Ovary (tissue), 9 donors: Measurements from ENCODE around the gene KCND3. TPM values are rescaled to one million over a fixed set of nuclear protein-coding genes. Genes with fewer than 3 reads are reported as not detected.

Source experiments
- DNase-seq, 5 donors: peaks; one replicate each; pipeline ENCODE4 v3.0.0-alpha.2; 2019 to 2020
- H3K27ac ChIP-seq, 2 donors: fragments of 200-600 bp; one replicate each; pipeline versions ENCODE4 v1.5.1 to v1.8.0; 2019 to 2022
- H3K27me3 ChIP-seq: fragments of 200-600 bp; one replicate; pipeline ENCODE4 v1.8.0; 2022
- H3K36me3 ChIP-seq: fragments of 200-600 bp; sonication (generic); one replicate; pipeline ENCODE4 v1.5.1; 2019
- H3K4me1 ChIP-seq: one replicate; pipeline ENCODE4 v1.8.1; 2013; ENCODE audit warnings: mild to moderate bottlenecking, moderate library complexity; ENCODE audit not compliant: insufficient read depth
- H3K4me3 ChIP-seq: fragments of 200-600 bp; sonication (generic); one replicate; pipeline ENCODE4 v1.5.1; 2017
- H3K9me3 ChIP-seq, 2 donors: fragments of 200-600 bp in 1 of 2; sonication (generic) in 1 of 2; one replicate each; pipeline versions ENCODE4 v1.5.1 to v1.8.1; 2013 to 2019; ENCODE audit warnings: mild to moderate bottlenecking in 1 of 2, moderate library complexity in 1 of 2
- EP300 ChIP-seq: sonication (generic); formaldehyde crosslinking; IDR thresholded peaks from one replicate; pipeline ENCODE4 v1.6.1; 2017; ENCODE audit warnings: antibody characterized with exemption
- POLR2A ChIP-seq: fragments of 450-650 bp; IDR thresholded peaks from one replicate; pipeline ENCODE4 v1.6.1; 2017; ENCODE audit warnings: antibody characterized with exemption, mild to moderate bottlenecking, moderate library complexity
- WGBS, 3 donors: extraction: QIAGEN DNeasy Blood & Tissue Kit in 1 of 3; methylation state at CpG; one replicate each; pipeline versions ENCODE4 v1.1.5 to v1.1.7; 2013 to 2017; 5-methylcytosine and 5-hydroxymethylcytosine counted together
- intact Hi-C, 4 donors: fragments of 100-400 bp; cut with DNase I; formaldehyde crosslinking; loops; one replicate each; pipeline versions ENCODE4 v1.11.0 to v1.15.1; 2022 to 2023
- polyA plus RNA-seq, 2 donors: library from polyadenylated mRNA; stranded (reverse); fragments of 200-250 nt in 1 of 2; fragments of 350-450 nt in 1 of 2; fragmentation: Illumina TruSeq in 1 of 2; extraction: RNeasy Lipid Tissue Mini Kit (QIAGEN cat#74804) in 1 of 2; gene quantifications; one replicate each; pipeline ENCODE4 v1.2.3, GENCODE V29; 2013 to 2014
- total RNA-seq, 7 donors: library from RNA; depleted of rRNA in 2 of 7; stranded (reverse); fragments of >200 nt in 2 of 7; fragmentation: NEBNext Ultra II Directional in 3 of 7; extraction: Animal tissue kit (Norgen Biotek cat#: 25700) in 3 of 7; gene quantifications; one replicate each; pipeline versions ENCODE4 v1.1.0 to v1.2.4, GENCODE V29; 2016 to 2023
- TF ChIP-seq, protein P1 (sequence below), 3 donors: fragments of 450-650 bp in 2 of 3; fragments of 200-600 bp in 1 of 3; IDR thresholded peaks; one replicate each; pipeline versions ENCODE4 v1.5.1 to v1.8.0; 2016 to 2022; ENCODE audit warnings: antibody characterized with exemption in 3 of 3, mild to moderate bottlenecking in 1 of 3
- donor health status: DM: no; HTN: no; CAD: no; lungs with moderate emphysema.
- donor health status: DM: no; HTN: no; CAD: no.
- donor health status: Bipolar disorder and iron deficiency.
- donor health status: DM: yes; HTN: yes; CAD: no.
- donor health status: DM: no; HTN: no; CAD: no.
- donor health status: DM: yes; HTN: yes; CAD: no.

KCND3 gene
- total and polyA plus RNA-seq, 9 donors, result 0.15 to 6.5 (median 0.60) TPM

- no peak overlapping the region for H3K4me3 ChIP-seq
- H3K27me3 ChIP-seq, result no peaks in the 10 kb centered on the region
- H3K9me3 ChIP-seq, result no peaks in the 10 kb centered on the region
- no peaks in the 10 kb centered on the region for H3K36me3 ChIP-seq
- no peak for TF ChIP-seq POLR2A
- TF ChIP-seq, protein P1, sequence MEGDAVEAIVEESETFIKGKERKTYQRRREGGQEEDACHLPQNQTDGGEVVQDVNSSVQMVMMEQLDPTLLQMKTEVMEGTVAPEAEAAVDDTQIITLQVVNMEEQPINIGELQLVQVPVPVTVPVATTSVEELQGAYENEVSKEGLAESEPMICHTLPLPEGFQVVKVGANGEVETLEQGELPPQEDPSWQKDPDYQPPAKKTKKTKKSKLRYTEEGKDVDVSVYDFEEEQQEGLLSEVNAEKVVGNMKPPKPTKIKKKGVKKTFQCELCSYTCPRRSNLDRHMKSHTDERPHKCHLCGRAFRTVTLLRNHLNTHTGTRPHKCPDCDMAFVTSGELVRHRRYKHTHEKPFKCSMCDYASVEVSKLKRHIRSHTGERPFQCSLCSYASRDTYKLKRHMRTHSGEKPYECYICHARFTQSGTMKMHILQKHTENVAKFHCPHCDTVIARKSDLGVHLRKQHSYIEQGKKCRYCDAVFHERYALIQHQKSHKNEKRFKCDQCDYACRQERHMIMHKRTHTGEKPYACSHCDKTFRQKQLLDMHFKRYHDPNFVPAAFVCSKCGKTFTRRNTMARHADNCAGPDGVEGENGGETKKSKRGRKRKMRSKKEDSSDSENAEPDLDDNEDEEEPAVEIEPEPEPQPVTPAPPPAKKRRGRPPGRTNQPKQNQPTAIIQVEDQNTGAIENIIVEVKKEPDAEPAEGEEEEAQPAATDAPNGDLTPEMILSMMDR (IDR thresholded peaks at IDR 0.05), result no peak
- TF ChIP-seq EP300, result no peak
- no peak for DNase-seq
- intact Hi-C loops, result no loop called here
- no peak overlapping the region for H3K27ac ChIP-seq
- H3K4me1 ChIP-seq, result no peaks in the 10 kb centered on the region
- whole genome bisulfite sequencing, 3 donors, result 82 to 83% (median 83%) methylated on average over 3 of the region's 3 CpGs
Observed at GRCh38 chr1:111938536-111938935, 50.9 kb downstream of the KCND3 start.

- H3K4me1 ChIP-seq, result no peaks in the 10 kb centered on the region
- no peaks in the 10 kb centered on the region for H3K36me3 ChIP-seq
- no peak for DNase-seq
- H3K4me3 ChIP-seq, result no peak overlapping the region
- intact Hi-C loops, result no loop called here
- no peaks in the 10 kb centered on the region for H3K27me3 ChIP-seq
- H3K27ac ChIP-seq, result no peak overlapping the region
- 22 to 62% (median 54%) methylated on average over 1 of the region's 1 CpG for WGBS, 3 donors
- H3K9me3 ChIP-seq, result no peaks in the 10 kb centered on the region
- TF ChIP-seq EP300, result no peak
- TF ChIP-seq, protein P1 (IDR thresholded peaks at IDR 0.05), result no peak
Observed at GRCh38 chr1:111938123-111938522, 51.3 kb downstream of the KCND3 start.

DNA sequence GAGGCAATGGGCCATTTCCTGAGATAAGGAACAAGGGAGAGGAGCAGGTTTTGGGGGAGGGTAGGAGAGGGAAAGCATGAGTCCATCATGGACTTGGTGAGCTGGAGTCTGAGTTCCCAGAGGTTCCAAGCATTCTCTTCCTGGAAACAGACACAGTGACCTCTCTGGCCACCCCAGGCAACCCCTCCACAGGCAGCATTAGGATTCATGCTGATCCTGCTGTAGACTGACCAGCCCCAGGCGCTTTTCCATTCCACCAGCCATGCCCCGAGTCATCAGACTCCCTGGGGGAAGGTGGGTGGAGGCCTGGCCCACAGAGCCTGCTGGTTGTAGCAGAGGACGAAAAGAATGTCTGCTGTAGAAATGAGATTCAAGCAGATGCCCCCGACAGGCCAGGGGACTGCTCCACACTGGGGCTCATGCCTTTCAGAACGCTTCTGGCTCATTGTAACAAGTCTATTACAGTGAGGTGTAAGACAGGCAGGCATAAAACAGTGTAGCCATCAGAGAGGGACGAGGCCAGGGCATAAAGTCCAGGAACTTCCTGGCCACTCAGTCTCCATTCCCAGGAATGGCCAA is 52.2 kb downstream of the KCND3 start:
- no peak for TF ChIP-seq POLR2A
- no peak for TF ChIP-seq EP300
- TF ChIP-seq, protein P1 (IDR thresholded peaks at IDR 0.05), result no peak
- Histone ChIP-seq H3K36me3 (no peaks in the 10 kb centered on the region), H3K9me3 (no peaks in the 10 kb centered on the region), H3K4me3 (no peak overlapping the region), H3K4me1 (no peaks in the 10 kb centered on the region), H3K27me3 (no peaks in the 10 kb centered on the region), H3K27ac (no peak overlapping the region)
- no peak for DNase-seq
- WGBS, 3 donors, result 45 to 63% (median 56%) methylated on average over 6 of the region's 6 CpGs
- intact Hi-C loops, result no loop called here

DNA sequence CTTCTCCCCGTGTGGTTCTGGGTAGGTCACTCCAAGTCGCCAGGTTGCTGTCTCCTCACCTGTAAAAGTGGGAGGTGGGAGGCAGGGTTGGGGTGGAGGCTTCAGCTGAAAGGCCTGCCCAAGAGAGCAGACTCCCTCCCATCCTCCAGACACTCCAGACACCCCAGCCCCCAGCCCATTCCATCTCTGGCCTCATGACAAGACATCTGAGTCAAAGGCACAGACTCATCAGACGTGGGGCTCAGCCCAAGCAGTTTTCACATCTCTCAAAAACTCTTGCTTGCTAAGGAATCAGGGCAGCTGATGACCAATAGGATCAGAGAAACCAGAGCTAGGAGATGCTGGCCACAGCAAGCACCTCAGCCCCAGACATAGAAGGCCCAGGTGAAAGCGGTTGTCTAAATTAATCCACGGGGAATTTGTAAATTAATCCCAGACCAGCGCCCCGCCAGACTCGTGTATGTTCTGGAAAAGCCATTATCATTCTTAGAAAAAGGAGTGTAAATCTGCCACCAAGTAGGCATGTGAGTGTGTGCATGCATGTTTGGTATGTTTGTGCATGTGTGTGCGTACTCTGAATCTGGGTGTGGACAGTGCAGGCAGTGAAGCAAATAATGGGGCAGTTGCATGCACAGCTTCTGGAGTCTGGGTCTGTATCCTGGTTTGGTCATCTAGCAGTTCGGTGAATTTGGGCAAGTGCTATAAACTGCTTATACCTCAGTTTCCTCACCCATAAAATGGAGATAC is 55.2 kb downstream of the KCND3 start:
- Histone ChIP-seq H3K4me3 (no peak overlapping the region), H3K36me3 (no peaks in the 10 kb centered on the region), H3K27ac (no peak overlapping the region), H3K9me3 (no peaks in the 10 kb centered on the region), H3K27me3 (no peaks in the 10 kb centered on the region), H3K4me1 (no peaks in the 10 kb centered on the region)
- 72 to 86% (median 72%) methylated on average over 10 of the region's 10 CpGs for WGBS, 3 donors
- TF ChIP-seq POLR2A (no peak), EP300 (no peak)
- TF ChIP-seq, protein P1 (IDR thresholded peaks at IDR 0.05), result no peak
- no peak for DNase-seq
- intact Hi-C loops, result no loop called here
